GM23338 (cell line): ENCODE results near the gene STX16.

Experiments
- CTCF ChIP-seq, 2 experiments: fragments of 200-600 bp in 1 of 2; sonication (generic) in 1 of 2; conservative IDR thresholded peaks; 2 replicates each; pipeline versions ENCODE4 v1.5.1 to v1.6.1; 2016 to 2017; ENCODE audit warnings: antibody characterized with exemption in 2 of 2, low read depth in 2 of 2, mild to moderate bottlenecking in 2 of 2, moderate library complexity in 1 of 2
- EZH2 ChIP-seq: fragments of 200-600 bp; sonication (generic); IDR thresholded peaks from one replicate; pipeline ENCODE4 v1.8.0; 2017; ENCODE audit warnings: antibody characterized with exemption, mild to moderate bottlenecking, low read depth; ENCODE audit not compliant: unreplicated experiment
- POLR2AphosphoS5 ChIP-seq: IDR thresholded peaks from 2 replicates; pipeline ENCODE4 v1.6.1; 2016; ENCODE audit warnings: antibody characterized with exemption, low read depth
- STAT1 ChIP-seq: IDR thresholded peaks from one replicate; pipeline ENCODE4 v1.6.1; 2016; ENCODE audit warnings: antibody characterized with exemption; ENCODE audit not compliant: unreplicated experiment
- ZNF114 ChIP-seq: fragments of 250-450 bp; sonication (Bioruptor Pico); IDR thresholded peaks from 2 replicates; pipeline ENCODE4 v1.5.0; 2020; ENCODE audit warnings: mild to moderate bottlenecking, moderate library complexity
- TF ChIP-seq, protein P1 (sequence below): IDR thresholded peaks from one replicate; pipeline ENCODE4 v1.6.1; 2018; ENCODE audit warnings: antibody characterized with exemption; ENCODE audit not compliant: unreplicated experiment

GRCh38 chr20:58657262-58657661 is 6.2 kb downstream of the STX16 start:
- no peak for TF ChIP-seq POLR2AphosphoS5
- TF ChIP-seq CTCF (conservative IDR thresholded peaks at IDR 0.05; ENCODE audit: low read depth in 2 of 2) = no peak
- no peak for TF ChIP-seq EZH2
- no peak for TF ChIP-seq ZNF114
- no peak for TF ChIP-seq STAT1
- TF ChIP-seq, protein P1, sequence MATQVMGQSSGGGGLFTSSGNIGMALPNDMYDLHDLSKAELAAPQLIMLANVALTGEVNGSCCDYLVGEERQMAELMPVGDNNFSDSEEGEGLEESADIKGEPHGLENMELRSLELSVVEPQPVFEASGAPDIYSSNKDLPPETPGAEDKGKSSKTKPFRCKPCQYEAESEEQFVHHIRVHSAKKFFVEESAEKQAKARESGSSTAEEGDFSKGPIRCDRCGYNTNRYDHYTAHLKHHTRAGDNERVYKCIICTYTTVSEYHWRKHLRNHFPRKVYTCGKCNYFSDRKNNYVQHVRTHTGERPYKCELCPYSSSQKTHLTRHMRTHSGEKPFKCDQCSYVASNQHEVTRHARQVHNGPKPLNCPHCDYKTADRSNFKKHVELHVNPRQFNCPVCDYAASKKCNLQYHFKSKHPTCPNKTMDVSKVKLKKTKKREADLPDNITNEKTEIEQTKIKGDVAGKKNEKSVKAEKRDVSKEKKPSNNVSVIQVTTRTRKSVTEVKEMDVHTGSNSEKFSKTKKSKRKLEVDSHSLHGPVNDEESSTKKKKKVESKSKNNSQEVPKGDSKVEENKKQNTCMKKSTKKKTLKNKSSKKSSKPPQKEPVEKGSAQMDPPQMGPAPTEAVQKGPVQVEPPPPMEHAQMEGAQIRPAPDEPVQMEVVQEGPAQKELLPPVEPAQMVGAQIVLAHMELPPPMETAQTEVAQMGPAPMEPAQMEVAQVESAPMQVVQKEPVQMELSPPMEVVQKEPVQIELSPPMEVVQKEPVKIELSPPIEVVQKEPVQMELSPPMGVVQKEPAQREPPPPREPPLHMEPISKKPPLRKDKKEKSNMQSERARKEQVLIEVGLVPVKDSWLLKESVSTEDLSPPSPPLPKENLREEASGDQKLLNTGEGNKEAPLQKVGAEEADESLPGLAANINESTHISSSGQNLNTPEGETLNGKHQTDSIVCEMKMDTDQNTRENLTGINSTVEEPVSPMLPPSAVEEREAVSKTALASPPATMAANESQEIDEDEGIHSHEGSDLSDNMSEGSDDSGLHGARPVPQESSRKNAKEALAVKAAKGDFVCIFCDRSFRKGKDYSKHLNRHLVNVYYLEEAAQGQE = no peak
